BLaER1 treated with 17β-estradiol and CSF1 and Interleukin-3, amounts not matched to agents 10 nM and 100 nM (cell line): ENCODE data around the gene IL4R.
A peak's percentile ranks its signal among the peaks of the same experiment; 100 is the strongest.

Experiments
- H3K27ac ChIP-seq, 11 experiments: shearing (Covaris generic); formaldehyde crosslinking; 2 replicates each; pipeline ENCODE4 v1.8.1; 2022
- H3K27me3 ChIP-seq, 11 experiments: shearing (Covaris generic); formaldehyde crosslinking; 2 replicates each; pipeline ENCODE4 v1.8.1; 2022
- H3K36me3 ChIP-seq, 11 experiments: shearing (Covaris generic); formaldehyde crosslinking; 2 replicates each; pipeline ENCODE4 v1.8.1; 2022
- H3K4me1 ChIP-seq, 10 experiments: shearing (Covaris generic); formaldehyde crosslinking; 2 replicates each; pipeline ENCODE4 v1.8.1; 2022
- H3K4me2 ChIP-seq, 11 experiments: shearing (Covaris generic); formaldehyde crosslinking; 2 replicates each; pipeline ENCODE4 v1.8.1; 2022
- H3K4me3 ChIP-seq, 10 experiments: shearing (Covaris generic); formaldehyde crosslinking; 2 replicates each; pipeline ENCODE4 v1.8.1; 2022
- H3K9ac ChIP-seq, 11 experiments: shearing (Covaris generic); formaldehyde crosslinking; 2 replicates each; pipeline ENCODE4 v1.8.1; 2022
- H3K9me3 ChIP-seq, 11 experiments: shearing (Covaris generic); formaldehyde crosslinking; replicated peaks in 1 of 11; 2 replicates each; pipeline ENCODE4 v1.8.1; 2022
- H4K20me1 ChIP-seq, 11 experiments: shearing (Covaris generic); formaldehyde crosslinking; 2 replicates each; pipeline ENCODE4 v1.8.1; 2022
- Cebpa-rat ChIP-seq, 11 experiments: shearing (Covaris generic); IDR thresholded peaks; 2 replicates each; pipeline ENCODE4 v1.8.1; 2022

IL4R gene

DNA sequence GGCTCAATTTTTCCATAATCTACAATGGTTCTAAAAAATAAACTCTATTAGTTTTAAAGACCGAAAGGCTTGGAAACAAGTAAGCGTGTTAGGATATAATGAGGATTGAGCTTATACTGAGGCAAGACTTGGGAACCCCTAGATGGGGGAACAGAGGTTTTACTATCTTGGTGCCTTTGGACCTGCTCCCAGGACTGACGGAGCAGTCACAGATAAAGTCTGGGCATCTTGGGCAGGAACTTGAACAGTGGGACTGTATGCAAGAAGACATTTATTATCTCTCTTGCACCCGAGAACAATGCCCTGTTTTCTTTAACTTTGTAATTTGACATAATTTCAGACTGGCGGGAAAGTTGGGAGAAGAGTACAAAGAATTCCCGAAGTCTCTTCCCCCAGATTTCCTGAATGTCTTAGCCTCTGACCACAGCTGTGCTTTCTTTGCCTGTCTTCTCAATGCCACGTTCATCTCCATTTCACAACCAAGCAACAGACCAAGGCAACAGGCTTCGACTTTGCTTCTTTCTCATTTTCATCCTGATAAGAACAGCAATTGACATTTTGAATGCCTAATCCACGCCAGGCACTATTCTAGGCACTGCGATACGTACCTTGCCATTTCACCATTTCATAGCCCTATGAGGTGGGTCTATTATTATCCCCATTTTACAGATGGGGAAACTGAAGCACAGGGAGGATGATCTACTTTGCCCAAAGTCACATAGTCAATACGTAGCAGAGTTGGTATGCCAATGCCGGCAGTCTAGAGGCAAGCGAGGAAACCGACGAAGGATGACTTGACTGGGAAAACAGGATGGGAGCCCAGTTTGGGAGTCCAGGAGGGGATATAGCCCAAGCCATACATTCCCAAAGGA lies 3.0 kb upstream of the IL4R start:
- H3K4me2 ChIP-seq: no peak overlapping the region
- no peak for TF ChIP-seq Cebpa-rat (IDR thresholded peaks at IDR 0.05)
- peaks cover 0 to 10% (median 0%) of the 10 kb centered on the region in 11 experiments; a peak in 5 of 22 replicates for H3K27me3 ChIP-seq

DNA sequence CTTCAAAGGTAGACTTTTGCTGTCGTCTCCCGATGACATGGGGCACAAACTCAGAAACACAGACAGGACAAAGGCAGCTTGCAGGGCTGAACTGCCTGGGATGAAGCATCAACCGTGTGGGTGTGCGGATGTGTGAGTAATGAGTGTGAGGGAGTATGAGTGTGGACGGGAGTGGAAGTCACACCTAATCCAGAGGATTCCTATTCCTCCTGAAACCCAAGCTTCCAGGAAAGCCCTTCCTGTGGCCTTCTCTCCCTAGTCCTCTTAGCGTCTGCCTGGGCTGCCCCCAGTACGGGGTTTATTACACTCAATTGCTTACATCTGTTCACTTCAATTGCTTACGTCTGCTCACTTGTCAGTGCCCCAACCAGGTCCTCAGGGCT lies 2.3 kb upstream of the IL4R start:
- H3K4me2 ChIP-seq: peak overlapping the region in 3 of 11 experiments; percentile 5 to 94 (median 9); a peak in 3 of 22 replicates
- H3K9me3 ChIP-seq: peaks cover 0 to 9% (median 3%) of the 10 kb centered on the region in 11 experiments; a peak in 6 of 22 replicates
- no peak overlapping the region for H3K4me3 ChIP-seq
- TF ChIP-seq Cebpa-rat (IDR thresholded peaks at IDR 0.05): no peak
- H3K9ac ChIP-seq: no peak overlapping the region
- peaks cover 0 to 20% (median 11%) of the 10 kb centered on the region in 11 experiments; a peak in 8 of 22 replicates for H4K20me1 ChIP-seq
- H3K4me1 ChIP-seq: peaks cover 16 to 41% (median 27%) of the 10 kb centered on the region in 10 experiments
- 0 out of 22 replicates have a peak, but pooled peaks cover 0 to 5% (median 0%) of the 10 kb centered on the region in 11 experiments for H3K36me3 ChIP-seq
- peaks cover 0 to 10% (median 0%) of the 10 kb centered on the region in 11 experiments; a peak in 5 of 22 replicates for H3K27me3 ChIP-seq
- H3K27ac ChIP-seq: no peak overlapping the region

More for the DNA sequence above, 3.0 kb upstream of the IL4R start:
- H3K9ac ChIP-seq: no peak overlapping the region
- peaks cover 16 to 34% (median 21%) of the 10 kb centered on the region in 10 experiments for H3K4me1 ChIP-seq
- peaks cover 0 to 15% (median 7%) of the 10 kb centered on the region in 11 experiments; a peak in 8 of 22 replicates for H4K20me1 ChIP-seq
- H3K27ac ChIP-seq: no peak overlapping the region
- no peak overlapping the region for H3K4me3 ChIP-seq
- no peaks in the 10 kb centered on the region for H3K36me3 ChIP-seq
- peaks cover 0 to 9% (median 3%) of the 10 kb centered on the region in 11 experiments; a peak in 6 of 22 replicates for H3K9me3 ChIP-seq

DNA sequence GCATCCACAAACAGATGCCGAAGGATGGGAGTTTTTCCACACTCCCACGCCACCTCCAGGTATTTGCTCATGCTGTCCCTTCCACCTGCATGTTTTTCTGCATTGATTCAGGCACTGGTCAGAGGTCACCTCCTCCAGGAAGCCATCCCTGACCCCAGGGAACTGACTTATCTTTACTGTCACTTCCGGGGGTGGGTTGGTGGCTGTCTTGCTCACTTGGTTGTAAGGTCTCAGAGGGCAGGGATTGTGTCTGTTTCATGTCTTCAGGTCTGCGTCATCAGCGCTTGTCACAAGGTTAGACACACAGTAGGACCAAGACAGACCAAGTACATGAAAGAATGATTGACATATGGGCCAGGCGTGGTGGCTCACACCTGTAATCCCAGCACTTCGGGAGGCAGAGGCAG lies 1.9 kb upstream of the IL4R start:
- Histone ChIP-seq H3K4me2 (peak overlapping the region in 4 of 11 experiments; percentile 1 to 94 (median 7); a peak in 3 of 22 replicates), H4K20me1 (peaks cover 0 to 21% (median 16%) of the 10 kb centered on the region in 11 experiments; a peak in 9 of 22 replicates), H3K27me3 (peaks cover 0 to 10% (median 0%) of the 10 kb centered on the region in 11 experiments; a peak in 5 of 22 replicates), H3K27ac (no peak overlapping the region), H3K9me3 (peaks cover 0 to 8% (median 0%) of the 10 kb centered on the region in 11 experiments; a peak in 6 of 22 replicates), H3K36me3 (0 out of 22 replicates have a peak, but pooled peaks cover 0 to 6% (median 0%) of the 10 kb centered on the region in 11 experiments), H3K4me3 (no peak overlapping the region), H3K4me1 (peaks cover 16 to 45% (median 32%) of the 10 kb centered on the region in 10 experiments), H3K9ac (no peak overlapping the region)
- no peak for TF ChIP-seq Cebpa-rat (IDR thresholded peaks at IDR 0.05)

DNA sequence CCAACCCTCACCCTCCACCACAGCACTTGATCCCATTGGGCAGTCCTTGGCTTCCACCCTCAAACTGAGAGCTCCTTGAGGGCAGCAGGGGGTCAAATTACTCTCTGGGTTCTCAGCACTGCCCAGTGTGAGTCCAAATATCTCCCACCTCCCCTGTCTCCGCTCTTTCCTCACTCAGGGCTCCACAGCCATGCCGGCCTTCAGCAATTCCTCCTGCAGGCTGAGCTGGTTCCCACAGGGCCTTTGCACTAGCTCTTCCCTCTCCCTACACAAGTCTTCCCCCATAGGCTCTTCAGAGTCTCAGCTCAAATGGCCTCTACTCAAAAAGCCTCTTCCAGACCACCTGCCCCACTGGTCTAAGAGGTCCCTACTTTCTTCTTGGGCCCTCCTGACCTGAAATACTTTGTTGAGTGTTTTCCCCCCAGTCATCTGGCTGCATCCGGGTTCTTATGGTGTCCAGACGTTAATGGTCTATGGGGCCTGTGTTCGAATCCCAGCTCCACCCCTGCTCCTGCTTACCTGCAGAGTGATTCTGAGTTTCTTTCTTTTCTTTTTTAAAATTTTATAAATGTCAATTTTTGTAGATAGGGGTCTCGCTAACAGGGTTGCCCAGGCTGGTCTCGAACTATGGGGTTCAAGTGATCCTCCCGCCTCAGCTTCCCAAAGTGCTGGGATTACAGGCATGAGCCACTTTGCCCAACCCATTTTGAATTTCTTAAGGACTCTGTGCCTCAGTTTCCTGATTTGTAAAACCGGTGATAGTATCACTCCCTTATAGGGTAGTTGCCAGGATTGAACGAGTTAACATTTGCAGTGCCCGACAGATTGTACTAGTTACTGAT lies 973 bp upstream of the IL4R start:
- Histone ChIP-seq H4K20me1 (peaks cover 0 to 30% (median 25%) of the 10 kb centered on the region in 11 experiments; a peak in 10 of 22 replicates), H3K4me1 (peaks cover 24 to 54% (median 41%) of the 10 kb centered on the region in 10 experiments), H3K27ac (peak overlapping the region in 3 of 11 experiments; percentile 96 to 98 (median 98); a peak in 7 of 22 replicates), H3K27me3 (peaks cover 0 to 10% (median 0%) of the 10 kb centered on the region in 11 experiments; a peak in 5 of 22 replicates), H3K9ac (peak overlapping the region; percentile 88 to 98 (median 92); a peak in 18 of 22 replicates), H3K9me3 (peaks cover 0 to 5% (median 0%) of the 10 kb centered on the region in 11 experiments; a peak in 6 of 22 replicates), H3K4me3 (peak overlapping the region; percentile 82 to 98 (median 89)), H3K36me3 (peaks cover 0 to 10% (median 0%) of the 10 kb centered on the region in 11 experiments; a peak in 2 of 22 replicates), H3K4me2 (peak overlapping the region; percentile 86 to 97 (median 95))
- TF ChIP-seq Cebpa-rat (IDR thresholded peaks at IDR 0.05): no peak

DNA sequence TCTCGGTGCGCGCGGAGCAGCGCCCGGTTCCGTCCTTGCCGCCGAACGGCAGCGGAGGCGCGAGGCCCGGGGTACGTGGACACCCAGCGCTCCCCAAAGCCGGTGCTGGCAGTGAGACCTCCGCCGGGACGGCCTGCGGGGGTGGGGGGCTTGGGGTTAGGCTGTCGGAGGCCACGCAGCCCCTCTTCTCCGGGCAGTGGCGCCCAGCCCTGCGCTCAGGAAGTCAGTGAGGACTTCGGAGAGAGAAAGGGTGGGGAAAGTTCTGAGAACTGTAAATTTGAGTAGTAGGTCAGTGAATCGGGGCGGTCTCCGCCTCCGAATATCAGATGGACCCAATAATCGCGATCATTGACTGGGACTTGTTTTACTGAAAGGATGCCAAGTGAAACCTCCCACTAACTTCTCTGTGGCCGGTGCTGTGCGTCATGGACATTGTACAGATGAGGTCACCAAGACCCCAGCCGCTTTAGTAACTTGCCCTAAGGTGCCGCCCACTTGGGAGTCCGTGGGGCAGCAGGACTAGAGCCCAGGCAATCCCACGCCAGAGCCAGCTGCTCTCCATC lies 468 bp downstream of the IL4R start:
- Histone ChIP-seq H3K27me3 (peaks cover 0 to 10% (median 0%) of the 10 kb centered on the region in 11 experiments; a peak in 5 of 22 replicates), H3K9ac (peak overlapping the region; percentile 88 to 98 (median 92)), H3K4me3 (peak overlapping the region; percentile 82 to 98 (median 89)), H3K4me2 (peak overlapping the region; percentile 86 to 97 (median 95)), H3K4me1 (peaks cover 38 to 69% (median 55%) of the 10 kb centered on the region in 10 experiments), H3K9me3 (no peaks in the 10 kb centered on the region), H3K27ac (peak overlapping the region; percentile 83 to 98 (median 90)), H4K20me1 (peaks cover 0 to 44% (median 27%) of the 10 kb centered on the region in 11 experiments; a peak in 11 of 22 replicates), H3K36me3 (peaks cover 0 to 13% (median 0%) of the 10 kb centered on the region in 11 experiments; a peak in 5 of 22 replicates)
- no peak for TF ChIP-seq Cebpa-rat (IDR thresholded peaks at IDR 0.05)

DNA sequence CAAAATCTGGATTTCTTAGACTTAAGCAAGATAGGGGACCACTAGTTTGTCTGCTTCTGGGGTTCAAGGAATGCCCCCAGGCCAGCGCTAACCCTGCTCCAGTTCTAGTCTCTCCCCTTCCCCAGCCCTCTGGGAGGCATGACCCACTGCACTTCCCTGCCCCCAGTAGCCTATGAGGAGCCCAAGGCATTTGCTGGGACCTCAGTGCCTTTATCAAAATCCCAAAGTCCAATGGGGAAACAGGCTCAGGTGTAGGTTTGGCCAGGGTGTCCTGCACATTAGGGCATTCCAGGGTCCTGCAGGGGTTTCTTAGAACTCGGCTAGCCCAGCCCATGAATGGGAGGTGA lies 1.2 kb downstream of the IL4R start:
- Histone ChIP-seq H3K4me3 (peak overlapping the region in 9 of 10 experiments; percentile 83 to 98 (median 90); a peak in 18 of 20 replicates), H4K20me1 (peaks cover 0 to 51% (median 27%) of the 10 kb centered on the region in 11 experiments; a peak in 11 of 22 replicates), H3K4me1 (peaks cover 39 to 76% (median 62%) of the 10 kb centered on the region in 10 experiments), H3K4me2 (peak overlapping the region; percentile 86 to 97 (median 95)), H3K27ac (peak overlapping the region in 8 of 11 experiments; percentile 30 to 98 (median 92); a peak in 12 of 22 replicates), H3K9ac (peak overlapping the region; percentile 18 to 98 (median 91); a peak in 18 of 22 replicates), H3K27me3 (peaks cover 0 to 10% (median 0%) of the 10 kb centered on the region in 11 experiments; a peak in 5 of 22 replicates), H3K36me3 (peaks cover 0 to 20% (median 0%) of the 10 kb centered on the region in 11 experiments; a peak in 5 of 22 replicates), H3K9me3 (no peaks in the 10 kb centered on the region)
- TF ChIP-seq Cebpa-rat (IDR thresholded peaks at IDR 0.05): no peak

DNA sequence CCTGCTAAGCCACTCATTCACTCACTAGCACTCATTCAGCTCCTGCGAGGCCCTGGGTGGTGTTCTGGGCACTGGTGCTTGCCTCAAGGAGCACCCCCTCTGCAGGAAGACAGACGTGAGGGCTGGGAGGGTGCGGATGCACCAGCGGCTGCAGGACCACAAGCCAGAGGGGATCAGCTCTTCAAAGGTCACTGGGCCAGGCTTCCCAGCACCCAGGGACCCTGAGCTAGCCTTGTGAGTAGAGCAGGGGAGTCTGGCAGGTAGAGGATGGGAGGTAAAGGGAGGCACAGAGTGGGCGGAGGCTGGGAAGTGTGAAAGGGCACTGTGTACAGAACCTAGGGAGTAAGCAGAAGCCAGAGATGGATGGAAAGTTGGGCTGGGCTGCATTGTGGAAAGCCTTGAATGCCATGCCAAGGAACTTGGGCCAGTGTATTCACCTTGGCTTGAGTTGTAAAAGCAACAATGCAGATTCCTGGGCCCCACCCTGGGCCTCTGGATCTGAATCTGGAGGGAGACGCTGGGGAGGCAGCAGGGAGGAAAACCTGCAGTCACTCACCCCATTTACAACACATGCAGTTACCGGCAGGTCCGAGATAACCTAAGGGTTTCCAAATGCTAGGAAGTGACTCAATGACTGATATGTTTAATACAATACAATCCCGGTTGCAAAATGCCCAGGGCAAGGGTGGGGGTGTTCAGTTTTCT lies 1.7 kb downstream of the IL4R start:
- Histone ChIP-seq H3K9me3 (no peaks in the 10 kb centered on the region), H3K4me1 (peaks cover 39 to 81% (median 67%) of the 10 kb centered on the region in 10 experiments), H4K20me1 (peaks cover 0 to 52% (median 27%) of the 10 kb centered on the region in 11 experiments; a peak in 11 of 22 replicates), H3K27me3 (peaks cover 0 to 10% (median 0%) of the 10 kb centered on the region in 11 experiments; a peak in 5 of 22 replicates), H3K9ac (peak overlapping the region in 10 of 11 experiments; percentile 18 to 98 (median 90); a peak in 16 of 22 replicates), H3K27ac (peak overlapping the region in 9 of 11 experiments; percentile 13 to 98 (median 90); a peak in 15 of 22 replicates), H3K36me3 (peaks cover 0 to 25% (median 0%) of the 10 kb centered on the region in 11 experiments; a peak in 5 of 22 replicates), H3K4me2 (peak overlapping the region; percentile 86 to 97 (median 95)), H3K4me3 (peak overlapping the region in 9 of 10 experiments; percentile 83 to 98 (median 90); a peak in 16 of 20 replicates)
- peak in 1 of 11 experiments; percentile 18; a peak in 1 of 22 replicates for TF ChIP-seq Cebpa-rat (IDR thresholded peaks at IDR 0.05)
